GM10248 (cell line): ENCODE data around the gene APOBEC4.

ENCODE experiments used
- CTCF ChIA-PET: fragments of 300-600 bp; sonication (Branson Sonifier 250); formaldehyde crosslinking; extraction: SDS; loops from one replicate; lab custom pipeline; 2021; ENCODE audit warnings: antibody characterized with exemption; lab: Yijun Ruan, JAX
- POLR2A ChIA-PET: fragments of 350-650 bp; sonication (Branson Sonifier 250); formaldehyde crosslinking; extraction: SDS; loops from one replicate; lab custom pipeline; 2020; ENCODE audit warnings: antibody characterized with exemption; lab: Yijun Ruan, JAX
- DNase-seq: peaks from one replicate; pipeline ENCODE4 v3.0.0; 2012; ENCODE audit errors: extremely low spot score
- CTCF ChIP-seq: IDR thresholded peaks from 2 replicates; pipeline ENCODE4 v1.5.1; 2012; ENCODE audit warnings: mild to moderate bottlenecking, low read depth; ENCODE audit errors: extremely low read depth, missing control alignments, control extremely low read depth

The APOBEC4 gene

GRCh38 chr1:183656355-183656754 lies 3.2 kb upstream of the APOBEC4 start:
- CTCF ChIA-PET, result interaction anchor here (0.8 to 6.2 kb wide), 28 partner anchors 8 to 1007 kb away, joined by 3 to 232 read pairs (median 6); no protein-coding TSS in a partner anchor
- TF ChIP-seq CTCF, result no peak
- POLR2A ChIA-PET, result interaction anchor here (1.4 kb wide), 1 partner anchor 23 kb away, joined by 3 read pairs; no protein-coding TSS in a partner anchor
- no peak for DNase-seq

GRCh38 chr1:183655562-183656075 lies 2.5 kb upstream of the APOBEC4 start:
- TF ChIP-seq CTCF, result peak; percentile 69
- ChIA-PET CTCF (interaction anchor here (0.6 to 6.2 kb wide), 59 partner anchors 9 to 1035 kb away, joined by 3 to 232 read pairs (median 4); partner anchors contain the start of genes ARPC5 and SMG7), POLR2A (interaction anchor here (0.9 to 1.4 kb wide), 2 partner anchors 22 to 260 kb away, joined by 3 read pairs; no protein-coding TSS in a partner anchor)
- peak; percentile 78 for DNase-seq

GRCh38 chr1:183654706-183655105 lies 1.6 kb upstream of the APOBEC4 start:
- ChIA-PET CTCF (interaction anchor here (0.6 to 6.2 kb wide), 36 partner anchors 9 to 1009 kb away, joined by 3 to 232 read pairs (median 6); partner anchors contain the start of gene SMG7), POLR2A (interaction anchor here (1.4 kb wide), 1 partner anchor 21 kb away, joined by 3 read pairs; no protein-coding TSS in a partner anchor)
- no peak for DNase-seq
- no peak for TF ChIP-seq CTCF

GRCh38 chr1:183653876-183654451 lies 848 bp upstream of the APOBEC4 start:
- POLR2A ChIA-PET, result no interaction called here
- no peak for TF ChIP-seq CTCF
- CTCF ChIA-PET, result interaction anchor here (0.7 to 6.2 kb wide), 19 partner anchors 8 to 1010 kb away, joined by 3 to 232 read pairs (median 13); partner anchors contain the start of gene SMG7
- no peak for DNase-seq

- no peak for TF ChIP-seq CTCF
- ChIA-PET CTCF (interaction anchor here (0.9 to 6.2 kb wide), 11 partner anchors 8 to 302 kb away, joined by 3 to 232 read pairs (median 13); no protein-coding TSS in a partner anchor), POLR2A (no interaction called here)
- DNase-seq, result no peak
Observed at GRCh38 chr1:183653462-183653794, 312 bp upstream of the APOBEC4 start.

GRCh38 chr1:183652107-183652506 lies 1.0 kb downstream of the APOBEC4 start:
- DNase-seq, result peak; percentile 20
- TF ChIP-seq CTCF, result no peak
- ChIA-PET CTCF (interaction anchor here (0.7 to 6.2 kb wide), 6 partner anchors 15 to 292 kb away, joined by 3 to 232 read pairs (median 4); no protein-coding TSS in a partner anchor), POLR2A (interaction anchor here (0.8 kb wide), 1 partner anchor 264 kb away, joined by 3 read pairs; no protein-coding TSS in a partner anchor)
